Measurements from ENCODE around the gene GPS1. TPM values are rescaled to one million over a fixed set of nuclear protein-coding genes. Genes with fewer than 3 reads are reported as not detected.
"Not testable (repeated sequence)": the region's sequence is repeated elsewhere in the genome, so short reads cannot be mapped to it uniquely, and the experiment has no call there.

Gene GPS1
- total and polyA plus RNA-seq, 8 donors, result 69.2 to 101 (median 78.8) TPM

- intact Hi-C loops (cut with DNase I), result no loop called here
- TF ChIP-seq CTCF (IDR thresholded peaks at IDR 0.05), result no peak
- H3K36me3 ChIP-seq, result no peaks in the 10 kb centered on the region
- H3K27ac ChIP-seq, result no peak overlapping the region
- no peak for DNase-seq
- no peak for ATAC-seq
- peaks cover 13 to 46% of the 10 kb centered on the region in 2 donors for H3K4me1 ChIP-seq
- no peak overlapping the region for H3K4me3 ChIP-seq
- H3K27me3 ChIP-seq, result peaks cover 0 to 12% of the 10 kb centered on the region in 2 donors
- H3K9me3 ChIP-seq, result no peaks in the 10 kb centered on the region
Observed at GRCh38 chr17:82035488-82035887, 16.2 kb upstream of the GPS1 start.

GRCh38 chr17:82035956-82036633 lies 15.6 kb upstream of the GPS1 start:
- intact Hi-C loops (cut with DNase I), result no loop called here
- Histone ChIP-seq H3K27me3 (peaks cover 0 to 12% of the 10 kb centered on the region in 2 donors), H3K36me3 (no peaks in the 10 kb centered on the region), H3K27ac (no peak overlapping the region), H3K4me1 (peaks cover 13 to 40% of the 10 kb centered on the region in 2 donors), H3K4me3 (peak overlapping the region; percentile 67 to 78), H3K9me3 (no peaks in the 10 kb centered on the region)
- no peak for ATAC-seq
- TF ChIP-seq CTCF (IDR thresholded peaks at IDR 0.05), result no peak
- no peak for DNase-seq

- TF ChIP-seq CTCF (IDR thresholded peaks at IDR 0.05), result no peak
- Histone ChIP-seq H3K27ac (peak overlapping the region; percentile 96), H3K9me3 (no peaks in the 10 kb centered on the region), H3K4me1 (peaks cover 13 to 38% of the 10 kb centered on the region in 2 donors), H3K27me3 (peaks cover 0 to 12% of the 10 kb centered on the region in 2 donors), H3K36me3 (no peaks in the 10 kb centered on the region), H3K4me3 (peak overlapping the region; percentile 67 to 78)
- intact Hi-C loops (cut with DNase I), result no loop called here
- ATAC-seq, result no peak
- DNase-seq, result no peak
Observed at GRCh38 chr17:82036634-82037091, 15.0 kb upstream of the GPS1 start.

GRCh38 chr17:82037092-82037888 lies 14.4 kb upstream of the GPS1 start, which contains the start of gene DCXR:
TSS of gene DCXR (minus strand) at chr17:82037697. CDS start at chr17:82037682, 15 bp downstream.
- TF ChIP-seq CTCF (IDR thresholded peaks at IDR 0.05), result peak; percentile 68 to 77
- ATAC-seq, result peak; percentile 98
- peak within 1 kb of the TSS; percentile 96 for H3K27ac ChIP-seq
- peak; percentile 94 to 99 (median 96) for DNase-seq
- no peaks in the 10 kb centered on the region for H3K36me3 ChIP-seq
- peaks cover 0 to 6% of the 10 kb centered on the region in 2 donors for H3K27me3 ChIP-seq
- H3K9me3 ChIP-seq, result no peaks in the 10 kb centered on the region
- intact Hi-C loops (cut with DNase I), result no loop called here
- H3K4me3 ChIP-seq, result peak within 1 kb of the TSS; percentile 67 to 78
- H3K4me1 ChIP-seq, result peaks cover 13 to 32% of the 10 kb centered on the region in 2 donors

GRCh38 chr17:82037889-82038195 lies 13.9 kb upstream of the GPS1 start:
- intact Hi-C loops (cut with DNase I), result no loop called here
- no peaks in the 10 kb centered on the region for H3K36me3 ChIP-seq

GRCh38 chr17:82038796-82039409 lies 12.8 kb upstream of the GPS1 start:
- H3K9me3 ChIP-seq; DNase-seq; intact Hi-C loops (cut with DNase I): not testable (repeated sequence)

More at GRCh38 chr17:82037889-82038195, 13.9 kb upstream of the GPS1 start:
- DNase-seq, result no peak
- H3K27ac ChIP-seq, result peak overlapping the region; percentile 96
- peaks cover 13 to 27% of the 10 kb centered on the region in 2 donors for H3K4me1 ChIP-seq
- ATAC-seq, result no peak
- H3K9me3 ChIP-seq, result no peaks in the 10 kb centered on the region
- TF ChIP-seq CTCF (IDR thresholded peaks at IDR 0.05), result no peak
- peak overlapping the region; percentile 67 to 78 for H3K4me3 ChIP-seq
- peaks cover 0 to under 1% of the 10 kb centered on the region in 2 donors for H3K27me3 ChIP-seq

More at GRCh38 chr17:82038796-82039409, 12.8 kb upstream of the GPS1 start:
- not testable (repeated sequence) for ATAC-seq, H3K4me3 ChIP-seq, H3K36me3 ChIP-seq, H3K27me3 ChIP-seq, H3K27ac ChIP-seq
- peaks cover 13 to 26% of the 10 kb centered on the region in 2 donors for H3K4me1 ChIP-seq

Measured in left lung (tissue), 10 donors.